ENCODE results near the gene ZIC4.

Gene ZIC4

DNA sequence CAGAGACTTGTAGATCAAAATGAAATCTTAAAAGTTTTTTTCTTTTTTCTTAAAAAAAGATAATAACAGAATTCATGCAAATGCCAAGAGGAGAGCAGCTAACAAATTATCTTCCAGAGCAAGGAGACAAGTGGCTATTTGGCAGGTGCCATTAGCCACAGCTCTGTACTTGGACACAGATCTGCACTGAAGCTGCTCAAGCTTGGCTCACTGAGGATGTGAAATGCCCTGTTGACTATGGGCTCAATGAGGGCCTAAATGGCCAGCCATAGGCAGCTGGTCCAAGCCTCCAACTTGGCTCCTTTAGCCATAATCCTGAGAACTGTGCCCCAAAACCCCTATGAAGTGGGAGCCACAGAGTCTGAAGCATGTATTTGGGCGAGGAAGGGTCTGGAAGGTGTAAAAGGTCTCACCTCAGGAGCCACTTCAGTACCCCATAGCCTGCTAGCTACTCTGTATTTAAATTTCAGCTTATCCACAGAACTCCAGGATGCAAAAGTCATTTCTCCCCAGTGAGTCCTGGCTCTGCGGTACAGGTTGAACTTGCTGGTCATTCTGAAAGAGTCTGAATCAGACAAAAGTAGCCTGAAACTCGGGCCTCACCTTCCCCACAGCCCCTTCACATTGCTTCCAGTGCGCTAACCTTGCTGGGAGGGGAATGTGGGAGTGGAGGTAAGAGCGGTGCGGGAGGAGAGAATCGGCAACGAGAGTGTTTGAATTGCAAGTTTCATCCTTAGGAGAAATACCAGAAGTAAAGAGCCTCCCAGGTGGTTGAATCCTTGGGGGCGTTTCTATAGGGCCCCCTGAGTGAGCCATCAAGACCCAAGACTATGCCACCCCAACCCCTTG lies 48.0 kb downstream of the ZIC4 start:
- peaks cover 0 to 86% of the 10 kb centered on the region in 2 donors for H3K27me3 ChIP-seq
- DNase-seq: no peak
- H3K9me3 ChIP-seq: peaks cover 0 to 4% (median 0%) of the 10 kb centered on the region in 3 donors
- intact Hi-C loops (cut with DNase I; ENCODE audit: low total_unique reads): no loop called here
- no peak overlapping the region for H3K4me3 ChIP-seq
- peaks cover 0 to 3% (median 0%) of the 10 kb centered on the region in 4 donors for H3K4me1 ChIP-seq
- TF ChIP-seq, protein P1, sequence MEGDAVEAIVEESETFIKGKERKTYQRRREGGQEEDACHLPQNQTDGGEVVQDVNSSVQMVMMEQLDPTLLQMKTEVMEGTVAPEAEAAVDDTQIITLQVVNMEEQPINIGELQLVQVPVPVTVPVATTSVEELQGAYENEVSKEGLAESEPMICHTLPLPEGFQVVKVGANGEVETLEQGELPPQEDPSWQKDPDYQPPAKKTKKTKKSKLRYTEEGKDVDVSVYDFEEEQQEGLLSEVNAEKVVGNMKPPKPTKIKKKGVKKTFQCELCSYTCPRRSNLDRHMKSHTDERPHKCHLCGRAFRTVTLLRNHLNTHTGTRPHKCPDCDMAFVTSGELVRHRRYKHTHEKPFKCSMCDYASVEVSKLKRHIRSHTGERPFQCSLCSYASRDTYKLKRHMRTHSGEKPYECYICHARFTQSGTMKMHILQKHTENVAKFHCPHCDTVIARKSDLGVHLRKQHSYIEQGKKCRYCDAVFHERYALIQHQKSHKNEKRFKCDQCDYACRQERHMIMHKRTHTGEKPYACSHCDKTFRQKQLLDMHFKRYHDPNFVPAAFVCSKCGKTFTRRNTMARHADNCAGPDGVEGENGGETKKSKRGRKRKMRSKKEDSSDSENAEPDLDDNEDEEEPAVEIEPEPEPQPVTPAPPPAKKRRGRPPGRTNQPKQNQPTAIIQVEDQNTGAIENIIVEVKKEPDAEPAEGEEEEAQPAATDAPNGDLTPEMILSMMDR (IDR thresholded peaks at IDR 0.05): no peak
- no peak overlapping the region for H3K27ac ChIP-seq
- no peaks in the 10 kb centered on the region for H3K36me3 ChIP-seq

DNA sequence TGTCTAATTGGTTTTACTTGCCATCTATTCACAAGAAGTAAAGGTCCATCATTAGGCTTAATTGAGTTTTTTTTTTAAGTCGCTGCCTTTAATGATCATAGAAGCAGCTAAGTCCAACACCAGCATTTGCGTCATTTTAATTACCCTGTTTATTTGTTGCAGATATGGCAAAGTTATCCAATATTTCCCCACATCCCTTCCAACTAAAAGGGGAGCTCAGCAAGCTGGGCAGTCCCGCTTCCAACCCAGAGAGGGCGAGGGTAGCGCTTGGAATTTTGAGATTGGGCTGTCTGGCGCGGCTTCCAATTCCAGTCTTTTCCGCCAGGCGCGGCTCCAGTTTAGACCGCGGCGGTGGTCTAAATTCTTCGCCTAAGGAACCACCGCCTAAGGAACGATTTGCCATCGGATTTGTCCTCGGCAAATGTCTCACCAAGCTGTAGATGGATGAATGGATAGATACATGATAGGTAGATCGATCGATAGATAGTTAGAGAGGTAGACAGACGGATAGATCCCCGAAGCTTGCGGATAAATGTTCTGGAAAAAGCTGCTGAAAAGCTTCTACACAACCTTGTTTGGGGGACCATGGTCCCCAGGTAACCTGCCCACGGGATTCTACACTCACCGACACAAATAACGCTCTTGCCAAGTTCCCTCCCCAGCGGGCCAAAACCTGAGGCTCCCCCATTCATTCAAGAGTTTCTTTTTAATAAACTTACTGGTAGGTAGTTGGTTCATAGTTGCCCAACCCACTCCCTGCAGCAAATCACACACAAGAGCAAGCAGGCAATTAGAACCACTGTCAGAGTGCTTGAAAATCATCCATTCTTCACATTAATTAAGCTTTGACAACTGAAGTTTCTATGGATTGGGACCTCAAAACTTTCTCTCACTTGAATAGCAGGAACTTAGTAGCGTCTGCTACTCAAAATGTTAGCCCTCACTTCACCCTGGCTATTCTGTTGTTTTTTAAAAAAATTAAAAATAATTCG lies 49.1 kb downstream of the ZIC4 start:
- intact Hi-C loops (cut with DNase I; ENCODE audit: low total_unique reads): no loop called here
- no peaks in the 10 kb centered on the region for H3K36me3 ChIP-seq
- peaks cover 0 to 3% (median 0%) of the 10 kb centered on the region in 4 donors for H3K4me1 ChIP-seq
- TF ChIP-seq, protein P1 (IDR thresholded peaks at IDR 0.05): no peak
- H3K9me3 ChIP-seq: peaks cover 0 to 4% (median 0%) of the 10 kb centered on the region in 3 donors
- H3K4me3 ChIP-seq: no peak overlapping the region
- DNase-seq: no peak
- no peak overlapping the region for H3K27ac ChIP-seq
- H3K27me3 ChIP-seq: peaks cover 0 to 96% of the 10 kb centered on the region in 2 donors

DNA sequence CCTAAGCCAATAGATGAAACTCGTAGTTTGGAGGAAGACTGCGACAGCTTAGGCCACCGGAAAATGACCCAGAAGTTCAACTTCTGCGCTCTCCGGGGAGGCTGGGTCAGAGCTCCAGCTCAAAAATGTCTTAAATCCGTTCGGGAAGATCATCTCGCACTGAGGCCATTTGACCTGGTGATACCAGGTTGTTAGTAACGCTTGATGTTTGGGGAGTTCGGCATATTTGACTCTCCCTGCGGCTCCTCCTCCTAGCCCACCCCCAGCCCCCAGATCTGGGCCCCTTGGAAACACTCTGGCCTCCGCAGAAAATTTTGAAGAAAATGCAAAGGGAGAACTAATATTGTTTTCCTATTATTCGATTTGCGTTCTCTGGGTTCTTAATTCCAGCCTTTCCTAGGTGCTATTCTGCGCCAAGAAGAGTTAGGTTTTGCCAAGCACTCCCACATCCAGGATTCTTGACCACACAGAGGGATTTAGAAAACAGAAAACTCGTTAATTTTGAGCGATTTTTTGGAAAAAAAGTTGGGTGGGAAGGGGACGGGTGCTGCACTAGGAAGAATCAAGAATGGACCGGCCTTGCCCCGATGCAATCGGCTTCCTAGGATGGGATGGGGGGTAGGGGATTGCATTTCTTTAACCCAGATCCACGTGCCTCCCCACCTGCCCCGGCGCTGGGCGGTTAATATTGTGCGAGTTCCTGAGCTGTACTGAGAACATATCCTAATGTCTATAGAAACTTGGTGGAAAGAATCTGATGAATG lies 50.0 kb downstream of the ZIC4 start:
- Histone ChIP-seq H3K4me3 (no peak overlapping the region), H3K27me3 (peaks cover 0 to 91% of the 10 kb centered on the region in 2 donors), H3K36me3 (no peaks in the 10 kb centered on the region), H3K9me3 (peaks cover 0 to 4% (median 0%) of the 10 kb centered on the region in 3 donors), H3K27ac (no peak overlapping the region), H3K4me1 (peaks cover 0 to 3% (median 0%) of the 10 kb centered on the region in 4 donors)
- TF ChIP-seq, protein P1 (IDR thresholded peaks at IDR 0.05): no peak
- intact Hi-C loops (cut with DNase I; ENCODE audit: low total_unique reads): no loop called here
- DNase-seq: no peak

DNA sequence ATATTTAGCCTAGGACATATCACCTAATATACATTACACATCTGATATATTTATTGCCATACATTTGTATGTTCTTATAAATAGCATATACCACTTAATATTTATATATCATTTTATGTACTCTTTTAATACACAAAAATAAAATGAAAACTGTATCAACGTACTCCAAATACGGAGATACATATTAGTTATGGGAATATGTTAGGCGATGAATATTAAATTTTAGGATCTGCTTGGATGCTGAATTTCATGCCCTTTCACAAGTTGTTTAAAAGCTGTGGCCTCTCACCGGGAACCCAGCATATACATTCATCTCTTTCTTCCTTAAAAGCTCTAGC lies 50.6 kb downstream of the ZIC4 start:
- no peak for DNase-seq
- Histone ChIP-seq H3K27ac (no peak overlapping the region), H3K4me3 (no peak overlapping the region), H3K36me3 (no peaks in the 10 kb centered on the region), H3K27me3 (peaks cover 0 to 91% of the 10 kb centered on the region in 2 donors), H3K9me3 (peaks cover 0 to 4% (median 0%) of the 10 kb centered on the region in 3 donors), H3K4me1 (peaks cover 0 to 3% (median 0%) of the 10 kb centered on the region in 4 donors)
- intact Hi-C loops (cut with DNase I; ENCODE audit: low total_unique reads): no loop called here
- TF ChIP-seq, protein P1 (IDR thresholded peaks at IDR 0.05): no peak
